GOT3 (cell line): ENCODE results near the gene PRKAG3.
"Not testable (repeated sequence)": the region's sequence is repeated elsewhere in the genome, so short reads cannot be mapped to it uniquely, and the experiment has no call there.

ENCODE experiments used
- DNase-seq: peaks from one replicate; lab custom pipeline; 2025; ENCODE audit warnings: mixed read lengths; lab: John Stamatoyannopoulos, UW

PRKAG3 gene

GRCh38 chr2:218863021-218863520, 31.5 kb upstream of the PRKAG3 start:
- no peak for DNase-seq

GRCh38 chr2:218861645-218862318, 30.2 kb upstream of the PRKAG3 start:
- DNase-seq: no peak

DNA sequence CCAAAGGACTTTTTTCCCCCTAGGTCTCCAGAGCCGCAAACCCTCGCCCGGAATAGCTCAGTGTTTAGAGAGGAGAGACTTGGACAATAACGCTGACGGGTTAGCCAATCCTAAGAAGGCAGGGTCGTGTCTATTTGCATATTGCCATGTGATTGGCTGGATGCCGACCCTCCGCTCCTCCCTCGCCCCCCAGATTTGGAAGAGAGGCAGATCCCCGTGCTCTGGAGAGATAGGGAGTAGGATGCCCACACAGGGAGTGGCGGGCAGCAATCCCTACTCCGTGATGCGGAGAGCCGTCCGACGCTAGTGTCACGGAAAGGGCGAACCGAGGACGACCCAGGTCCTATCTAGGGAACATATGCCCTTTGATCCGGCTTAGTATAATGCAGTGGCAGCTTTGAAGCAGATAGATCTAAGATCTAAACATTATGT, 29.4 kb upstream of the PRKAG3 start:
- DNase-seq: no peak

GRCh38 chr2:218859988-218860831, 28.6 kb upstream of the PRKAG3 start:
- no peak for DNase-seq

- no peak for DNase-seq
Measured at GRCh38 chr2:218859556-218859987, 28.0 kb upstream of the PRKAG3 start, which contains the start of gene WNT6. Gene WNT6 (plus strand): TSS chr2:218859805. CDS start chr2:218860038, 233 bp downstream.

- DNase-seq: no peak
Measured at GRCh38 chr2:218858671-218859555, 27.3 kb upstream of the PRKAG3 start.

GRCh38 chr2:218858138-218858445, 26.5 kb upstream of the PRKAG3 start:
- DNase-seq: no peak

DNA sequence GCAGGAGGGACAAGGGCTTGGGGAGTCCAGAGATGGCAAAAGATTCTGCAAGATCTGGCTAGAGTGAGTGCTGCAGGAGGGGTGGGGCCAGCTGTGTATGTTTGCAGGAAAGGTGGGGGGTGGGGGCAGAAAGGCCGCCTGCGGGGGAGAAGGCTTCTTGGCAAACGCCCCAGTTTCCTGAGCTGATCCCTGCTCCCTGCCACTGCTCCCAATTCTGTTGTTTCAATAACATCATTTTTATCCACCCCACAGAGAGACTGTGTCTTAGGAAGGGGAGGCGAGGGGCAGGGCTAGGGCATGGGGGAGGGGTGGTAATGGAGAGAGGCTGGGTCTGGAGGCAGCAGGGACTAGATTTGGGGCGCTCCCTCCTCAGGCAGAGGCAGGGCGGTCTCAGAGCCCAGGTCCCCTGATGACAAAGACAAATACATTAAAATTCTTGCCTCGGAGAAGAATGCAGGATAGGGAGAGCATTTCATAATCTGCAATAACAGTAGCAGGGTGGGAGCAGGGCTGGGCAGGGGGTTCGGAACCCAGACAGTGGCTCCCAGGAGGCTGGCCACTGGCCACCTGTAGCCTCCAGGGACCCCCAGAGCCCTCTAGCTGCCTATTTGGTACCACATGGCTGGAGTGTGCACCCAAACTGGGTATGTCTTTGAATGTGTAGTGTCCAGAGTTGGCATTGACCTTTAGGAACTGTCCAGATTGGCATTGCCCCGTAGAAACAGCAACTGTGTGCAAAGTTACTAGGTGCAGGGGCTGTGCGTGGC, 26.0 kb upstream of the PRKAG3 start:
- DNase-seq: no peak

DNA sequence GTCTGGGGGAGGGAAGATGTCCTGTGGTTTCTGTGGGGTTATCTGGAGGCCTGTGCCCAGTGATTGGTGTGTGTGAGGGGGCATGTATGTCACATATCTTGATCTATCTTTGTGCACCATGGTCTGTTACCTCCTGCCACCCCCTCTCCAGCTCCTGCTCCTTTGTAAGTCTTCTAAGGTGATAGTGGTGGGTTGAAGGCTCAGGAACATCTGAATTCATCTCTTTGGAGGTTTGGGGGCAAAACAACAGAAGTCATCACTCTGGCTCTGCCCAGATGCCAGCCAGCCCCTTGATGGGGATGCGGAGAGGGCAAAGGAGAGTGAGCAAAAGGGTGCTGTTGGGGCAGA, 25.3 kb upstream of the PRKAG3 start:
- DNase-seq: no peak

- DNase-seq: no peak
Measured at GRCh38 chr2:218856167-218856895, 24.7 kb upstream of the PRKAG3 start.

- no peak for DNase-seq
Measured at GRCh38 chr2:218855305-218856166, 23.9 kb upstream of the PRKAG3 start.

- DNase-seq: no peak
Measured at GRCh38 chr2:218854860-218855259, 23.3 kb upstream of the PRKAG3 start.

GRCh38 chr2:218853766-218854165, 22.2 kb upstream of the PRKAG3 start:
- DNase-seq: no peak

DNA sequence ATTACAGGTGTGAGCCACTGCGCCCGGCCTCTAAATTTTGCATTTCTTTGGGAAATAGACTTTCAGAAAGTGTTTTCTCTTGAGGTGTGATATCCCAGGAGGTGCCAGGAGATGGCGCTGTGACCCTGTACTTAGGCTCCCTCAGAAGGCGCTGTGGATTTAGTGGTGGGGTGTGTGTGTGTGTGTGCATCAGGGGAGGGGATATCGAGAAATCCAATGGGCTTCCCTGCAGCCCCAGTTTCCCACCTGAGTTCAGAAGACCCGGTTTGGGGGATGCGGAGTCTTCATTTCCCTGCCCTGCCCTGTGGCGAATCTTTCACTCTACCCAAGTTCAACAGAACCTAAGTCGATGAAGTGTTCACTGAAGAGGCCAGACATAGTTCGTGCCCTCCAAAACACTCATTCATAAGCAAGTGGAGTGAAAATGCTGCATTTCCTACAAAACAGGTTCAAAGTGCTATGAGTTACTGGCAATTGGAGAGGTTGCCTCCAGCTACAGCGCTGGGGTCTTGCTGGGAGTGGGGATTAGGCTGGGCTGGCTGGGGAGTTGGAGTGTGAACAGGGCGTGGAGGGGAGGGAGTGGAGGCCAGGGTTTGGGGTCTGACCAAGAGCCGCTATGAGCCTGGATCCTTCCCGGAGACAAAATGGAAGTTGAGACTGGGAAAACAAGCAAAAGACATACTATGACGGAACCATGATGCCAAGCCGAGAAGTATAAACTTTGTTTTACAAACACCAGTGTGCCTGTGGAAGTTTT, 21.5 kb upstream of the PRKAG3 start:
- DNase-seq: no peak

- no peak for DNase-seq
Measured at GRCh38 chr2:218851286-218851685, 19.7 kb upstream of the PRKAG3 start.

- DNase-seq: no peak
Measured at GRCh38 chr2:218850796-218851195, 19.2 kb upstream of the PRKAG3 start.

GRCh38 chr2:218849721-218850120, 18.1 kb upstream of the PRKAG3 start:
- DNase-seq: no peak

DNA sequence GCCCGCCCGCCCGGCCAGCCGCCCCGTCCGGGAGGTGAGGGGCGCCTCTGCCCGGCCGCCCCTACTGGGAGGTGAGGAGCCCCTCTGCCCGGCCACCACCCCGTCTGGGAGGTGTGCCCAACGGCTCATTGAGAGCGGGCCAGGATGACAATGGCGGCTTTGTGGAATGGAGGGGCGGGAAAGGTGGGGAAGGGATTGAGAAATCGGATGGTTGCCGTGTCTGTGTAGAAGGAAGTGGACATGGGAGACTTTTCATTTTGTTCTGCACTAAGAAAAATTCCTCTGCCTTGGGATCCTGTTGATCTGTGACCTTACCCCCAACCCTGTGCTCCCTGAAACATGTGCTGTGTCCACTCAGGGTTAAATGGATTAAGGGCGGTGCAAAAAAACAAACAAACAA, 15.4 kb upstream of the PRKAG3 start:
- DNase-seq: not testable (repeated sequence)

GRCh38 chr2:218844334-218844733, 12.7 kb upstream of the PRKAG3 start:
- not testable (repeated sequence) for DNase-seq
